GM12878 (cell line): ENCODE results near the gene RAPGEF6. TPM values are rescaled to one million over a fixed set of nuclear protein-coding genes. Genes with fewer than 3 reads are reported as not detected.

ENCODE experiments used
- ATAC-seq: fragments of 200-7000 bp; cut with Tn5 transposase; 3 replicates; pipeline ENCODE4 v1.9.1; 2020; ENCODE audit warnings: mild to moderate bottlenecking, moderate library complexity
- BruUV-seq: library from RNA; stranded (reverse); fragments of 400-500 nt; replicated peaks from 2 replicates; lab custom pipeline; 2021; lab: Mats Ljungman, UMichigan
- CTCF ChIA-PET: fragments of 300-600 bp; sonication (Branson Sonifier 250); formaldehyde crosslinking; extraction: SDS; loops from one replicate; lab custom pipeline; 2021; ENCODE audit warnings: inconsistent platforms; lab: Yijun Ruan, JAX
- POLR2A ChIA-PET: fragments of 350-600 bp; formaldehyde crosslinking; extraction: SDS; loops from one replicate; lab custom pipeline; 2021; ENCODE audit warnings: inconsistent platforms; lab: Charles Lee
- RAD21 ChIA-PET: fragments of 300-600 bp; sonication (Branson Sonifier 250); formaldehyde crosslinking; loops from one replicate; lab custom pipeline; 2023; ENCODE audit warnings: antibody characterized with exemption; ENCODE audit not compliant: unreplicated experiment; lab: Charles Lee
- SMC1A ChIA-PET: fragments of 300-600 bp; sonication (Branson Sonifier 250); formaldehyde crosslinking; loops from one replicate; lab custom pipeline; 2023; ENCODE audit not compliant: unreplicated experiment, uncharacterized antibody; lab: Charles Lee
- DNase-seq: peaks from one replicate; pipeline ENCODE4 v3.0.0-alpha.2; 2011; ENCODE audit warnings: low read depth, low spot score
- FAIRE-seq: peaks from 3 replicates; lab custom pipeline; 2011; peaks lifted over from hg19 to GRCh38; lab: Jason Lieb, UNC
- H2AFZ ChIP-seq: 2 replicates; pipeline ENCODE4 v1.6.0; 2011; ENCODE audit warnings: low read depth, low read length, control low read depth; ENCODE audit not compliant: control insufficient read depth
- H3K27ac ChIP-seq: 2 replicates; pipeline ENCODE4 v1.5.1; 2011; ENCODE audit warnings: control low read depth; ENCODE audit not compliant: control insufficient read depth, insufficient read depth
- H3K27me3 ChIP-seq, 2 experiments: replicated peaks in 1 of 2; 2 replicates each; pipeline versions ENCODE4 v1.6.0 to v1.6.1; 2011; ENCODE audit warnings: low read length in 1 of 2; ENCODE audit not compliant: control insufficient read depth in 2 of 2, insufficient read depth in 2 of 2
- H3K36me3 ChIP-seq, 2 experiments: 2 replicates each; pipeline ENCODE4 v1.5.1; 2011; ENCODE audit warnings: low read length in 1 of 2; ENCODE audit not compliant: control insufficient read depth in 2 of 2, insufficient read depth in 2 of 2
- H3K4me1 ChIP-seq: 2 replicates; pipeline ENCODE4 v1.6.1; 2011; ENCODE audit warnings: mild to moderate bottlenecking, low read length, moderate library complexity, mixed read lengths; ENCODE audit not compliant: control insufficient read depth, insufficient read depth
- H3K4me2 ChIP-seq: 2 replicates; pipeline ENCODE4 v1.6.0; 2011; ENCODE audit warnings: control low read depth; ENCODE audit not compliant: control insufficient read depth, insufficient read depth
- H3K4me3 ChIP-seq: fragments of 200-600 bp; sonication (generic); 2 replicates; pipeline ENCODE4 v1.5.1; 2016
- H3K79me2 ChIP-seq: 2 replicates; pipeline ENCODE4 v1.6.0; 2011; ENCODE audit warnings: low read length; ENCODE audit not compliant: control insufficient read depth, insufficient read depth
- H3K9ac ChIP-seq: 2 replicates; pipeline ENCODE4 v1.8.0; 2011; ENCODE audit warnings: low read length, control low read depth, mixed read lengths; ENCODE audit not compliant: control insufficient read depth, insufficient read depth
- H3K9me3 ChIP-seq: replicated peaks from 3 replicates; pipeline ENCODE4 v1.5.1; 2011; ENCODE audit warnings: mild to moderate bottlenecking, low read length; ENCODE audit not compliant: control insufficient read depth, insufficient read depth
- H4K20me1 ChIP-seq: 2 replicates; pipeline ENCODE4 v1.6.0; 2011; ENCODE audit not compliant: control insufficient read depth, insufficient read depth
- ATF3 ChIP-seq: IDR thresholded peaks from 2 replicates; pipeline ENCODE4 v1.6.1; 2011; ENCODE audit warnings: low read depth, mild to moderate bottlenecking, low read length, moderate library complexity, borderline replicate concordance; ENCODE audit errors: extremely low read depth
- CEBPZ ChIP-seq: fragments of 150-350 bp; IDR thresholded peaks from 2 replicates; pipeline ENCODE4 v1.6.1; 2016; ENCODE audit warnings: low read depth, low read length
- E2F8 ChIP-seq: fragments of 450-650 bp; IDR thresholded peaks from 2 replicates; pipeline ENCODE4 v1.6.1; 2018; ENCODE audit warnings: mild to moderate bottlenecking, low read depth, moderate library complexity; ENCODE audit not compliant: partially characterized antibody
- IRF3 ChIP-seq: fragments of 450-650 bp; IDR thresholded peaks from 2 replicates; pipeline ENCODE4 v1.6.1; 2014; ENCODE audit warnings: mild to moderate bottlenecking
- SMAD1 ChIP-seq: fragments of 450-650 bp; IDR thresholded peaks from 2 replicates; pipeline ENCODE4 v1.6.1; 2018; ENCODE audit warnings: mild to moderate bottlenecking, low read depth; ENCODE audit not compliant: partially characterized antibody
- ZNF217 ChIP-seq: fragments of 450-650 bp; IDR thresholded peaks from 2 replicates; pipeline ENCODE4 v1.6.1; 2017; ENCODE audit warnings: antibody characterized with exemption, mild to moderate bottlenecking
- WGBS: methylation state at CpG from one replicate; pipeline ENCODE4 v1.1.6; 2016; ENCODE audit warnings: low lambda C conversion rate; ENCODE audit not compliant: insufficient replicate concordance, insufficient coverage; ENCODE audit errors: missing lambda C conversion rate; 5-methylcytosine and 5-hydroxymethylcytosine counted together
- in situ Hi-C: fragments of 300-500 bp; cut with MboI; formaldehyde crosslinking; loops from 9 replicates; pipeline ENCODE4 v1.14.3; 2018; ENCODE audit warnings: mixed read lengths
- intact Hi-C: fragments of 100-400 bp; cut with micrococcal nuclease; formaldehyde crosslinking; loops from one replicate; pipeline ENCODE4 v1.14.2; 2022; ENCODE audit not compliant: unreplicated experiment
- polyA plus RNA-seq, 11 experiments: library from polyadenylated mRNA; depleted of rRNA in 4 of 11; unstranded in 6 of 11; stranded (reverse) in 5 of 11; fragments of >200 nt; fragmentation: Nextera tagmentation in 4 of 11; fragmentation: Illumina TruSeq in 1 of 11; extraction: Ambion mirVana in 4 of 11; extraction: Trizol in 1 of 11; gene quantifications; 1 replicate in 1 of 11; 2 replicates in 10 of 11; pipeline versions ENCODE4 v1.2.1 to v1.2.3, GENCODE V29; 2011 to 2016; ENCODE audit warnings: inconsistent platforms in 2 of 11, missing spikeins in 2 of 11, low read depth in 1 of 11
- total RNA-seq, 4 experiments: library from RNA; depleted of rRNA in 3 of 4; stranded (reverse); fragments of >200 nt in 3 of 4; fragmentation: Illumina TruSeq in 1 of 4; extraction: Trizol in 1 of 4; gene quantifications; 2 replicates each; pipeline versions ENCODE4 v1.2.1 to v1.2.3, GENCODE V29; 2013 to 2021

RAPGEF6 gene
- total and polyA plus RNA-seq, 10 of the 15 experiments (the other 5 are each of a cell fraction or from before 2014, with no cell fraction given), result 2.9 to 24.0 (median 14.2) TPM

GRCh38 chr5:131378721-131379541, 256.1 kb downstream of the RAPGEF6 start (continued):
- TF ChIP-seq E2F8 (no peak), ZNF217 (no peak), SMAD1 (no peak), IRF3 (no peak)

GRCh38 chr5:131377785-131378325, 257.2 kb downstream of the RAPGEF6 start:
- Histone ChIP-seq H3K4me1 (peaks cover 86% of the 10 kb centered on the region), H3K36me3 (no peaks in the 10 kb centered on the region), H4K20me1 (no peaks in the 10 kb centered on the region)
- DNase-seq, result no peak
- TF ChIP-seq ZNF217 (no peak), ATF3 (no peak), E2F8 (no peak), CEBPZ (no peak)
- TF ChIP-seq, all 136 proteins: peak for 0
- 52% methylated on average over 2 of the region's 2 CpGs for WGBS
- ChIA-PET POLR2A (interaction anchor here (0.6 to 3.4 kb wide), 10 partner anchors 9 to 209 kb away, joined by 3 to 28 read pairs (median 4); partner anchors contain the start of gene CDC42SE2), RAD21 (interaction anchor here (0.7 to 11.3 kb wide), 16 partner anchors 18 to 213 kb away, joined by 3 to 145 read pairs (median 6); partner anchors contain the start of genes CDC42SE2 and HINT1), SMC1A (interaction anchor here (1.0 to 7.0 kb wide), 22 partner anchors 8 to 171 kb away, joined by 3 to 55 read pairs (median 6); no protein-coding TSS in a partner anchor), CTCF (interaction anchor here (0.7 to 1.7 kb wide), 10 partner anchors 9 to 169 kb away, joined by 3 to 7 read pairs (median 3); no protein-coding TSS in a partner anchor)
- no peak overlapping the region for H3K4me3 ChIP-seq
- no peak overlapping the region for H3K9ac ChIP-seq
- ATAC-seq (no peak), FAIRE-seq (no peak)
- H3K27ac ChIP-seq, result peak overlapping the region; percentile 95
- H2AFZ ChIP-seq, result no peak overlapping the region
- peak overlapping the region; percentile 55 for H3K4me2 ChIP-seq
- BruUV-seq, result no TSS peak
- in situ Hi-C loops (no loop called here), intact Hi-C loops (loop anchor here (2.0 kb wide), 1 partner anchor 105 kb away; no protein-coding TSS in a partner anchor)
- H3K9me3 ChIP-seq, result no peaks in the 10 kb centered on the region
- H3K27me3 ChIP-seq, result no peaks in the 10 kb centered on the region
- H3K79me2 ChIP-seq, result peaks cover 90% of the 10 kb centered on the region
